GM19043 (cell line): ENCODE data around the gene JAG2.
A peak's percentile ranks its signal among the peaks of the same experiment; 100 is the strongest.

Experiments used
- ATAC-seq: cut with Tn5 transposase; IDR thresholded peaks from one replicate; pipeline ENCODE4 v1.9.1; 2021; ENCODE audit warnings: low read depth; ENCODE audit not compliant: unreplicated experiment

Gene JAG2

GRCh38 chr14:105185001-105185400 is 16.4 kb upstream of the JAG2 start:
- no peak for ATAC-seq

DNA sequence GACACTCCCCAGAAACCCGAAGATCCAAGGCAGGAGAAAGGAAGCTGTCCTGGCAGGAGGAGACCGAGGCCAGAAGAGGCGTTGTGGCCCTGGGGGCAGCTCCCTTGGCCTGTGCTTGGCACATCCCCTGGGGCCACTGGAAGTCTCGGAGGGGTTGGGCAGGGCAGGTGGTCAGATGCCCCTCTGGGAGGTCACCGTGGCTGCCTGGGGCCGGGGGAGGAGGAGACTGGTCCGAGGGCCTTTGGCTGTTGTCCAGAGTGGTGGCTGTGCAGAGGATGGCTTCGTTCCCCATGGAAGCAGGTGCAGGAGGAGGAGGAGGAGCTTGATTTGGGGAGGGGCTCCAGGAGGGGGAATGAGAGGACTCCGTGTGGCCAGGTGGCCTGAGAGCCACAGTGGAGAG is 15.9 kb upstream of the JAG2 start:
- no peak for ATAC-seq

DNA sequence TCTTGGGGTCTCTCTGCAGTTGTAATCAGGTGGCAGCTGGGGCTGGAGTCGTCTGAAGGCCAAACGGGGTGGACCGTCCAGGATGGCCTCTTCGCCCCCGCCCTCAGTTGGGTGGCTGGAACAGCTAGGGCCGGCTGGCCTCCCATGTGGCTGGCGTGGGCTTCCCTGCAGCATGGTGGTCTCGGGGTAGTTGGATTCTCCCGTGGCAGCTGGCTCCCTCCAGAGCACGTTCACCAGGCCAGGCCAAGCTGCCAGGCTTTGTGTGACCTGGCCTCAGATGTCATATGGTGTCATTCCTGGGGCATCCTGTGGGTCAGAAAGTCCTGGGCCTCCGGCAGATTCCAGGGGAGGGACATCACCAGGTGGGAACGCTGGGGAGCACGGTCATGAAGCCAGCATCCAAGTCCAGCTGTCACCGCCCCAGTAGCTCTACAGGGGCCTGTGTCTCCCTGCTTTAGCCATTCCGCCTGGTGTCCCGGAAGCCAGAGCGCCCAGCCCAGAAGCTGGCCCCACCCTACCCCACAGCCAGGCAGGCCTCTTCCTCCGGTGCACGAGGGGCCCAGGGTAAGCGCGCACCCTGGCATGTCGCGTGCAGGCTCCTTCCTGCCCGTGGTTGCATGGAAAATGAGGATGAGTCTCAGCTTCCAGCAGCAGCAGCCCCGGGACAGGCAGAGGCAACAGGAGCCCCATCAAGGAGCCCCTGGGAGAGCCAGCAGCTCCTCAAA is 13.9 kb upstream of the JAG2 start:
- ATAC-seq = no peak

DNA sequence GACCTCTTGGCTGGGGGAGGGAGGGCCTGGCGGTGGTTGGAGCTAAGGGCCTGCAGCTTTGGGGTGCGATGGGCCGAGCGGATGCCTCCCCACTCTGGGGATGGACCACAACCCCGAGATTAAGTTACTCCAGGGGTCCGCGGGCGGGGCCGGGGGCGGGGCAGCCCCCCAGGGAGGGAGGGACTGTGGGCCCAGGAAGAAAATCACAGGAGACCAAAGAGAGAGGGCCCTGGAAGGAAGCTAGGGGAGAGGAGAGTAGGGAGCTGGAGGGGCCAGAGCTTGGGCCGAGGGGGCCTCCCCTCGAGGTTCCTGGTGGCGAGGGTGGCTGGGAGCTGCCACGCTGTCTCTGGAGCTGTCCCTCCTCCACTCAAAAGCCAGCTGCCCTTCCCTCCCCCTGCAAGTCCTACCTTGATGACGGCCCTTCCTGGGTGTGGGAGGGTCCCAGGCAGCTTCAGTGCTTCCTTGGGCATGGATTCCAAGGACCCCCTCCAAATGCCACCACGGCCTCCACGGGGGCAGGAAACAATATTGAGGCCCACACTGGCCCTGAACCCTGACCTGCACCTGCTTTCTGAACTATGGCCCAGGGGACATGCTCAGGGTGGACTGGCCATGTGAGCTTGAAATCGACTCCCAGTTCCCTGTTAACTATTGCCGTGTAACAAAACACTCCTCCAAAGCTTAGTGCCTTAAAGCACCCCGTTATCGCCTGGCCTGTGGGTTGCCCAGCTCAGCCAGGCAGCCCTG is 13.1 kb upstream of the JAG2 start:
- ATAC-seq = no peak

DNA sequence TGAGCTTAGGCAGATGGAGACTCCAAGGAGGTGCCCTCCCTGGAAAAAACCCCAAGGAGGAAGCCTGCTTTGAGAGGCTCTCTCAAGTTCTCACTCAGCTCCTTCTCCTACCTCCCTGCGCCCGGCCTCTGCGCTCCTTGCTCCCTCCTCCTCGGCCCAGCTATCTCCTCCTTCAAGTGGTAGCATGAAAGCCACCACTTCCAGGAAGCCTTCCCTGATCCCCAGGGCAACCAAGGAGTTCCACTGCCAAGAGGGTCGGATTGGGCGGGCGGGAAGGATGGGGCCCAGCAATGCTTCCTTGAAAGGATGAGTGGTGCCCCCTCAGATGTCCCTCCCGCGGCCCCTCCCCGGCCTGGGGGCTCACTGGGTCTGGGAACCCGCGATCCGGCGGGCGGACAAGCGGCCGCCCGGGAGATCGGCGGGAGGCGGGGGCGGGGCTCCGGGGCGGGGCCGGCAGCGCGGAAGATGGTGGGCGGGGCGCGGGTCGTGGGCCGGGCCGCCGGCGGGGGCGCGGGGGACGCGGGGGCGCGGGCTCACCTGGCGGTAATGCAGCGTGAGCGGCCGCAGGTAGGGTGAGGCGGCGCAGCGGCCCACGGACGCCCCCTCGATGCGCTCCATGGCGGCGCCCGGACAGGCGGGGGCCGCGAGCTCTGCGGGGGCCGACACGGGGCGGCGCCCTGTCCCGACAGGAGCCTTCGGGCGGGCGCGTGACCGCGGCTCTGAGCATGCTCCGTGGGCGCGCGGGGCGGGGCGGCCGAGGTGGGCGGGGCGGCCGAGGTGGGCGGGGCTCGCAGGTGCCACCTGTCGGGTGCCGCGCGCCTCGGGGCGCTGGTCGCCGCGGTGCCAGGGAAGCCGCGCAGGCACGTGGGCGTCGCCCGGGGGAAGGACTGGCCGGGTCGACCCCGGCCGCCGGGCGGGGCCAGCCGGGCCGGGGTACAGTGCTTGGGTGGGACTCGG is 12.3 kb upstream of the JAG2 start, which contains the start of gene NUDT14:
NUDT14 (minus strand) TSS at position 721 of the 957 bp plus-strand sequence; CDS start at position 618, 103 bp downstream.
- peak; percentile 71 for ATAC-seq

DNA sequence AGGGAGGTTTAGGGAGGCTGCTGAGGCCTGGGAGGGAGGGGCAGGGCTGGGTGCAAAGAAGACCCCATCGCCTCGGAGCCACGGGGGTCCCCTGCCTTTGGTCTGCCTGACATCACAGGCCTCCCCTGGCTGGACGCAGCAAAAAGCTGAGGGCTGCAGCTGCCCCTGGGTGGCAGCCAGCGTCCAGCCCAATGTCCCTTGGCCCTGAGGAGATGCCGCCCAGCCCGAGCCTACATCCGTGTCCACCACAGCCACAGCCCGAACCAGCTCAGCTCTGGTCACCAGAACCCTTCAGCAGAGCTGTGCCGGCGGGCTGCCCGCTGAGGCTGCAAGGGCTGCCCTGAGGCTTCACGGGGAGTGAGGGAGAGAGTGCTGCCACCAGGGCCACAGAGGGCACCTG is 10.6 kb upstream of the JAG2 start:
- no peak for ATAC-seq

- ATAC-seq = no peak
Measured at GRCh38 chr14:105178868-105179140, 10.2 kb upstream of the JAG2 start.

- no peak for ATAC-seq
Measured at GRCh38 chr14:105178069-105178867, 9.7 kb upstream of the JAG2 start.

GRCh38 chr14:105177082-105177481 is 8.5 kb upstream of the JAG2 start:
- no peak for ATAC-seq

GRCh38 chr14:105176513-105176912 is 7.9 kb upstream of the JAG2 start:
- ATAC-seq = no peak

DNA sequence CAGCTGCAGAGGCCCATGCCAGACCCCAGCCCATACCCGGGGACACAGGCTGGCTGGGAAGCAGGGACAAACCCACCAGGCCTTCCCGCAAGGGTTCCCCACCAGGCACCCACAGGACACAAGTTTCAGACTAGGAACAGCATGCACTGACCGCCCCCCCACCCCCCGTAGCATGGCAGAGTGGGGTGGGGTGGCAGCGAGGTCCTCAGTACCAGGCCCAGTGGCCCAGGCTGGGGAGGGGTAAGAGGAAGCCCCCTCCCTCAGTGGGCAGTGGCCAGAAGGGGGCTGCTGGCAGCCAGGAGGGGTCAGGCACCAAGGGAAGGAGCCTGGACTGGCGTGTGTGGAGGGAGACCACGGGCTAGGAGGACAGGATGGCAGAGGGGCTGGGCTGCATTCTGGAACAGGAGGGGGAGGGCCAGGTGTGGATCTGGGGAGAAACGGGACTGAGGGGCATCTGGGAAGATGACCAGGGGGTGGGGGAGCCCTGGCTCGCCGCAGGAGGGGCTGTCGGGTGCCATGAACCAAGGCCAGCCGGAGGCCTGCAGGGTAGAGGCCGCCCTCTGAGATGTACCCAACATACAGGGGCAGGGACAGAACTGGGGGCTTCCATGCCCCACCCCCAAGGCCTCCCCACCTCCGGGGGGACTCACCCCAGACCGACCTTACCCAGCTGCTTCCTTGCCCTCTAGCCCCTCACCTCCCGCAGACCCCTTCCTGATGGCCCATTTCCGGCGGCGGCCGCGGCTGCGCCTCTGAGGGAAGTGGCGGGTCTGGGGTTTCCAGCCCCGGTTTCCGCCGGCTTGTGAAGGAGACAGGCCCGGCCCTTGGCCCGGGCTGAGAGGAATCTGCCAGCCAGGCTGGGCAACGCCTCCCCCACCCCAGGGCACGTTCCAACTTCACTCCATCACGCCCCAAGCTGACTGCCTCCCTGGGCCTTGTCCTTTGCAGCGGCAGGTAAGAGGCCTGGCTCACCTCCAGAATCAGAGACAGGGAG is 5.6 kb upstream of the JAG2 start:
- ATAC-seq = no peak

DNA sequence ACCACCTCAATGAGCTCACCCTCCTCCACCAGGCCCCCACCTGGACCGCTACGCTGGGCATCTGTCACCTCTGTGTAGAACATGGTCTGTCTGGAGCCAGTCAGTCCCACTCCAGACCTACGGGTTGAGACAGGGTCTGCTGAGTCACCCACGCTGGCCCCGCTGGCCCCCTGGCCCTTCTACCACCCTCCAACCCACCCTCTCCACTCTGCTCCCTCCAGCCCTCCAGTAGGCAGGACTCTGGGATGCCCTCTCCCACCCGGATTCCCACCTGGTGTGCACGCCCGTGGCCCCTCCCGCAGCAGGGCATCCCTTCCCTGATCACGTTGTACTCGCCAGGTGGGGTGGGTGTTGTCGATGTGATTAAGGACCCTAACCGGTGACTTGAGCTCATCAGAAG is 4.6 kb upstream of the JAG2 start:
- ATAC-seq = no peak

- no peak for ATAC-seq
Measured at GRCh38 chr14:105172476-105172875, 3.9 kb upstream of the JAG2 start.

- no peak for ATAC-seq
Measured at GRCh38 chr14:105171004-105171673, 2.6 kb upstream of the JAG2 start.

DNA sequence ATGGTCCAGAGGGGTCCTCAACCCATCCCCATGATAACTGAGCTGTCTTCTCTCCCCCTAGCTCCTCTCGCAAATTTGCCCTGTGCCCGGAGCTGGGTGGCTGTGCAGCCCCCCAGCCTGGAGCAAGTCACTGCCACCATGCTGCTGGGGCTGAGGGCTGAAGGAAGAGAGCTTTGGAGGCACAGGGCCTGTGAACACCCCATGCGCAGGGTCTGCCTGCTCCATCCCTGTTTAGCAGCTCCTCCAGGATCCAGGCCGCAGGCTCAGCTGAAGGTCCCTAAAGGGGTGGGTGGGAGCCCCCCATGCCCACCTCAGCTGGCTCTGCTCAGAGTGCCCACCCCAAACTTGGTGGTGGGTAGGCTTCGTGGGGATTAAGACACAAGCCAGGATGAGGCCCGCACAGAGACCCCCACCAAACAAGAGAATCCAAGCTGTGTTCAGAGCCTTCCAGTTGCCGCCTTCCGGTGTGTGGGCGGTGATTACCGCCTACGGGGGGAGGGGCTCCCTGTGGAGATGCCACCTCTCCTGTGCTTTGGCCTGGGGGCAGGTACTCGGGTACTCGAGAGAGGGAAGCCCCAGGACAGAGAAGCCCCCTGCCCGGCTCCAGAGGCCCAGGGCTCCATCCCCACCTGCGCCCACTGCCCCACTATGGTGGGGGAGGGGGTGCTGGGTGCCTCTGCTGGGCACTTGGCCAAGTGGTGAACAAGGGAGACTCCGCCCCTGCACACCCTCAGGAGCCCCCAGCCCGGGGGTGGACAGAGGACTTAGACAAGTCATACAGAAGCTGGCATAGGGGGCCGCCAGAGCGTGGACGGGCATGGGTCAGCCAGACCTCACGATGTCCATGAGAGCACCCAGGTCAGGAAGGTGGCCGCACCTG is 1.4 kb upstream of the JAG2 start:
- ATAC-seq = no peak

- no peak for ATAC-seq
Measured at GRCh38 chr14:105168979-105169507, 467 bp upstream of the JAG2 start.

GRCh38 chr14:105168093-105168420 is 519 bp downstream of the JAG2 start:
- no peak for ATAC-seq
